Stomach (tissue), 9 donors: Measurements from ENCODE around the gene STEAP1. TPM values are rescaled to one million over a fixed set of nuclear protein-coding genes. Genes with fewer than 3 reads are reported as not detected.

Experiments
- DNase-seq, 2 donors: peaks; one replicate each; pipeline versions ENCODE4 v3.0.0 to v3.0.0-alpha.2; 2013 to 2019
- H3K27ac ChIP-seq, 5 donors: fragments of 200-600 bp in 4 of 5; sonication (generic) in 4 of 5; one replicate each; pipeline ENCODE4 v1.5.1; 2013 to 2019; ENCODE audit warnings: mild to moderate bottlenecking in 1 of 5, moderate library complexity in 1 of 5
- H3K27me3 ChIP-seq, 3 donors: fragments of 200-600 bp; sonication (generic); one replicate each; pipeline ENCODE4 v1.5.1; 2017 to 2019; ENCODE audit warnings: mixed run types in 1 of 3
- H3K36me3 ChIP-seq, 4 donors: fragments of 200-600 bp; sonication (generic); 1 replicate in 3 of 4; 2 replicates in 1 of 4; pipeline ENCODE4 v1.5.1; 2016 to 2019
- H3K4me1 ChIP-seq, 4 donors: fragments of 200-600 bp; sonication (generic); one replicate each; pipeline ENCODE4 v1.5.1; 2016 to 2019
- H3K4me3 ChIP-seq, 4 donors: fragments of 200-600 bp; sonication (generic) in 3 of 4; one replicate each; pipeline ENCODE4 v1.5.1; 2016 to 2019; ENCODE audit warnings: mild to moderate bottlenecking in 1 of 4
- H3K9me3 ChIP-seq, 4 donors: fragments of 200-600 bp; sonication (generic); one replicate each; pipeline ENCODE4 v1.5.1; 2016 to 2019
- EP300 ChIP-seq: sonication (generic); formaldehyde crosslinking; IDR thresholded peaks from one replicate; pipeline ENCODE4 v1.6.1; 2017; ENCODE audit warnings: antibody characterized with exemption
- POLR2A ChIP-seq, 4 donors: fragments of 450-650 bp; IDR thresholded peaks; one replicate each; pipeline ENCODE4 v1.6.1; 2016; ENCODE audit warnings: antibody characterized with exemption in 4 of 4, control low read depth in 2 of 4, mild to moderate bottlenecking in 1 of 4, moderate library complexity in 1 of 4
- POLR2AphosphoS5 ChIP-seq, 3 donors: sonication (generic); formaldehyde crosslinking; IDR thresholded peaks; one replicate each; pipeline ENCODE4 v1.6.1; 2016; ENCODE audit warnings: antibody characterized with exemption in 3 of 3
- WGBS, 5 donors: extraction: QIAGEN DNeasy Blood & Tissue Kit in 3 of 5; methylation state at CpG; one replicate each; pipeline versions ENCODE4 v1.1.5 to v1.1.7; 2013 to 2018; 5-methylcytosine and 5-hydroxymethylcytosine counted together
- intact Hi-C: fragments of 100-400 bp; cut with DNase I; formaldehyde crosslinking; loops from one replicate; pipeline ENCODE4 v1.15.1; 2023; ENCODE audit warnings: low total_unique reads
- polyA plus RNA-seq, 3 donors: library from polyadenylated mRNA; stranded (reverse); fragments of 200-250 nt; gene quantifications; one replicate each; pipeline ENCODE4 v1.2.3, GENCODE V29; 2013
- total RNA-seq, 5 donors: library from RNA; depleted of rRNA; stranded (reverse); fragments of >200 nt; gene quantifications; one replicate each; pipeline versions ENCODE4 v1.1.0 to v1.2.3, GENCODE V29; 2014 to 2016
- TF ChIP-seq, protein P1 (sequence below), 7 experiments: fragments of 450-650 bp in 4 of 7; fragments of 200-600 bp in 3 of 7; sonication (generic) in 3 of 7; IDR thresholded peaks; one replicate each; pipeline ENCODE4 v1.5.1; 2016 to 2019; ENCODE audit warnings: antibody characterized with exemption in 7 of 7, control low read depth in 2 of 7, mild to moderate bottlenecking in 1 of 7
- donor health status: healthy with polysubstance abuse.
- donor health status: Bipolar disorder and iron deficiency.
- donor health status: healthy.

The STEAP1 gene
- total and polyA plus RNA-seq, 8 donors: 1.8 to 9.2 (median 4.6) TPM; not detected in 1

DNA sequence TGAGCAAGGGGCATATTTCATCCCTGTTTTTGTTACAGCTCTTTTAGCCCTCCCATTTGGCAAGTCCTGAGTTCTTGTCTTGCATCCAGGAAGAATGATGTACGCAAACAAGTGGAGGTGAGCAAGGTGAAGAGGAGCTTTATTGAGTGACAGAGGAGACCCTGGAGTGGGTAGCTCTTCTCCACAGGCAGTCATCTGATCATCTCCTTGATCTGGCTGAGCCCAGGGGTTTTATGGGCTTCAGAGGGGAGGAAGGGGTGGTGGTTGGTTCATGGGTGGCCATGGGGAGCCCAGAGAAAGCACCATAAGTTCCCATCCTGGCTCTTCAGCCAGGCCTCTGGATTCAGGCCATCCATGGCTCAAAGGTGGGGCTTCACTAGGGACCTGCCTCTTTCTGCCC, 21.9 kb downstream of the STEAP1 start:
- no peak for DNase-seq
- H3K27me3 ChIP-seq: no peaks in the 10 kb centered on the region
- no peak for TF ChIP-seq POLR2AphosphoS5 (IDR thresholded peaks at IDR 0.05)
- peaks cover 0 to 5% (median 0%) of the 10 kb centered on the region in 4 donors for H3K9me3 ChIP-seq
- peaks cover 0 to 19% (median 0%) of the 10 kb centered on the region in 4 donors for H3K4me1 ChIP-seq
- H3K27ac ChIP-seq: no peak overlapping the region
- H3K36me3 ChIP-seq: no peaks in the 10 kb centered on the region
- intact Hi-C loops: no loop called here
- 92 to 100% (median 95%) methylated on average over 1 of the region's 1 CpG for WGBS, 5 donors
- no peak overlapping the region for H3K4me3 ChIP-seq

GRCh38 chr7:90178166-90178565, 23.9 kb downstream of the STEAP1 start:
- H3K9me3 ChIP-seq: peaks cover 0 to 5% (median 0%) of the 10 kb centered on the region in 4 donors
- peaks cover 0 to 19% (median 0%) of the 10 kb centered on the region in 4 donors for H3K4me1 ChIP-seq
- peak overlapping the region in 1 of 5 donors; percentile 60 for H3K27ac ChIP-seq
- no peaks in the 10 kb centered on the region for H3K36me3 ChIP-seq
- 92 to 100% (median 96%) methylated on average over 2 of the region's 2 CpGs for WGBS, 5 donors
- DNase-seq: no peak
- intact Hi-C loops: no loop called here
- no peak overlapping the region for H3K4me3 ChIP-seq
- TF ChIP-seq, protein P1, sequence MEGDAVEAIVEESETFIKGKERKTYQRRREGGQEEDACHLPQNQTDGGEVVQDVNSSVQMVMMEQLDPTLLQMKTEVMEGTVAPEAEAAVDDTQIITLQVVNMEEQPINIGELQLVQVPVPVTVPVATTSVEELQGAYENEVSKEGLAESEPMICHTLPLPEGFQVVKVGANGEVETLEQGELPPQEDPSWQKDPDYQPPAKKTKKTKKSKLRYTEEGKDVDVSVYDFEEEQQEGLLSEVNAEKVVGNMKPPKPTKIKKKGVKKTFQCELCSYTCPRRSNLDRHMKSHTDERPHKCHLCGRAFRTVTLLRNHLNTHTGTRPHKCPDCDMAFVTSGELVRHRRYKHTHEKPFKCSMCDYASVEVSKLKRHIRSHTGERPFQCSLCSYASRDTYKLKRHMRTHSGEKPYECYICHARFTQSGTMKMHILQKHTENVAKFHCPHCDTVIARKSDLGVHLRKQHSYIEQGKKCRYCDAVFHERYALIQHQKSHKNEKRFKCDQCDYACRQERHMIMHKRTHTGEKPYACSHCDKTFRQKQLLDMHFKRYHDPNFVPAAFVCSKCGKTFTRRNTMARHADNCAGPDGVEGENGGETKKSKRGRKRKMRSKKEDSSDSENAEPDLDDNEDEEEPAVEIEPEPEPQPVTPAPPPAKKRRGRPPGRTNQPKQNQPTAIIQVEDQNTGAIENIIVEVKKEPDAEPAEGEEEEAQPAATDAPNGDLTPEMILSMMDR (IDR thresholded peaks at IDR 0.05): no peak
- TF ChIP-seq EP300 (no peak), POLR2AphosphoS5 (IDR thresholded peaks at IDR 0.05) (no peak), POLR2A (IDR thresholded peaks at IDR 0.05) (no peak)
- H3K27me3 ChIP-seq: no peaks in the 10 kb centered on the region

DNA sequence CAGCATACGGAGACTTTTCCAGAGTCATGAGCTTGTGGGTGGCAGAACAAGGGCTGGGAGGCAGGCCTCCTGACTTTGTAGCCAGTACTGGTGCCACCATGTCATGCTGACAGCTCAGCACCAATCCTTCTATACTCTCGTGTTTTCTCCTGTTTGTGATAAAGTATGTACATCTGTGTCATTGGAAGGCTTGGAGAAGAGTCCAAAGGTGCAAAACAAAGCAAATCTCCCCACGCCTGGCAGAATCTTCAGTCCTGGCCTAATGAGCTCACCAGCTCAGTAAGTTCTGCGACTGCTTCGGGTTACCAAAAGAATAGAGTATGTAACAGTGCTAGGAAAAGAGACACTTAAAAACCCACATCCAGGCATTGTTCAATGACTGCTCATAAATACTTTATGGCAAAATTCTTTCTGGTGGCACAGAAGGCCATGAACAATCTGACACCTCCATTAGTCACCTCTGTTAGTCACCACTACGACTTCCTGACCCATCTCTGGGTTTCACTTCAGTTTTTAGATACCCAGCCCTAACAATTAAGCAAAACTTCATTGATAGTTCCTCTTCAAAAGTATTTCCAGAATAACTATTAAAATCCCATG, 24.5 kb downstream of the STEAP1 start:
- Histone ChIP-seq H3K36me3 (no peaks in the 10 kb centered on the region), H3K27ac (peak overlapping the region in 2 of 5 donors; percentile 6 to 60), H3K9me3 (peaks cover 0 to 5% (median 0%) of the 10 kb centered on the region in 4 donors), H3K27me3 (no peaks in the 10 kb centered on the region), H3K4me1 (peaks cover 0 to 19% (median 0%) of the 10 kb centered on the region in 4 donors), H3K4me3 (no peak overlapping the region)
- DNase-seq: no peak
- WGBS, 5 donors: 60 to 75% (median 72%) methylated on average over 6 of the region's 6 CpGs
- intact Hi-C loops: no loop called here
- TF ChIP-seq EP300: no peak
- no peak for TF ChIP-seq POLR2A (IDR thresholded peaks at IDR 0.05)
- no peak for TF ChIP-seq POLR2AphosphoS5 (IDR thresholded peaks at IDR 0.05)
- TF ChIP-seq, protein P1 (IDR thresholded peaks at IDR 0.05): no peak

GRCh38 chr7:90180011-90180585, 25.8 kb downstream of the STEAP1 start:
- intact Hi-C loops: no loop called here
- DNase-seq: no peak
- Histone ChIP-seq H3K36me3 (no peaks in the 10 kb centered on the region), H3K27me3 (no peaks in the 10 kb centered on the region), H3K4me3 (no peak overlapping the region), H3K27ac (peak overlapping the region in 3 of 5 donors; percentile 13 to 77 (median 47)), H3K4me1 (peaks cover 0 to 19% (median 0%) of the 10 kb centered on the region in 4 donors), H3K9me3 (peaks cover 0 to 5% (median 0%) of the 10 kb centered on the region in 4 donors)
- WGBS, 5 donors: 26 to 55% (median 40%) methylated on average over 1 of the region's 1 CpG
- TF ChIP-seq EP300 (no peak), POLR2A (IDR thresholded peaks at IDR 0.05) (no peak), POLR2AphosphoS5 (IDR thresholded peaks at IDR 0.05) (no peak)
- TF ChIP-seq, protein P1 (IDR thresholded peaks at IDR 0.05): no peak

DNA sequence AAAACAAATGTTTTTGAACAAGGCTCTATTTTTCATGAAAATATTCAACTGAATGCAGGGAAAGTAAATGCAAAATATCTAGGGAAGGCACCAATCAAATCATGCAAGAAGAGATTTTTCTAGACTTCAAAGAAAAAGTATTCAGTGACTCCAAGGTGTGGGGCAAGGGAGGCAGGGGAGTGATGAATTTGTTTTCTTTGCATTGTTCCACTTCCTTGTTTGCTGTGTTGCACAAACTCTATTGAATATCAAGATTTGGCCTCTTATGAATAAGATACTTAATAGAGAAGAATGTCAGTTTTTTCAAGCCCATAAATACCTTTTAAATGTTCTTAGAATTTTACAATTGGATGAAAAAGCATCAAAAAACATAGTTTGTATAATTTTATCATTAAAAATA, 26.4 kb downstream of the STEAP1 start:
- Histone ChIP-seq H3K27me3 (no peaks in the 10 kb centered on the region), H3K4me3 (no peak overlapping the region), H3K36me3 (no peaks in the 10 kb centered on the region), H3K27ac (peak overlapping the region in 3 of 5 donors; percentile 13 to 77 (median 47)), H3K9me3 (peaks cover 0 to 5% (median 0%) of the 10 kb centered on the region in 4 donors), H3K4me1 (peaks cover 0 to 19% (median 0%) of the 10 kb centered on the region in 4 donors)
- TF ChIP-seq POLR2A (IDR thresholded peaks at IDR 0.05): no peak
- TF ChIP-seq POLR2AphosphoS5 (IDR thresholded peaks at IDR 0.05): no peak
- TF ChIP-seq EP300: no peak
- TF ChIP-seq, protein P1 (IDR thresholded peaks at IDR 0.05): no peak
- intact Hi-C loops: no loop called here
- peak in 1 of 2 donors; percentile 19 for DNase-seq
